SK-N-SH (cell line): ENCODE data around the gene LMX1A.

Experiments used
- EP300 ChIP-seq, 2 experiments: IDR thresholded peaks; 2 replicates each; pipeline versions ENCODE4 v1.4.0 to v1.6.1; 2012; ENCODE audit warnings: borderline replicate concordance in 1 of 2, low read depth in 1 of 2, low read length in 1 of 2
- EZH2phosphoT487 ChIP-seq: fragments of 200-600 bp; sonication (generic); IDR thresholded peaks from 2 replicates; pipeline ENCODE4 v1.6.1; 2017; ENCODE audit warnings: low read depth, mixed run types, mild to moderate bottlenecking, antibody characterized with exemption, moderate library complexity, borderline replicate concordance
- FOXM1 ChIP-seq: IDR thresholded peaks from 2 replicates; pipeline ENCODE4 v1.4.0; 2012; ENCODE audit warnings: low read depth, mild to moderate bottlenecking
- GABPA ChIP-seq: IDR thresholded peaks from 2 replicates; pipeline ENCODE4 v1.4.0; 2012; ENCODE audit warnings: low read depth, mild to moderate bottlenecking
- JUND ChIP-seq: IDR thresholded peaks from 2 replicates; pipeline ENCODE4 v1.4.0; 2012
- POLR2AphosphoS5 ChIP-seq: IDR thresholded peaks from 2 replicates; pipeline ENCODE4 v1.6.1; 2012; ENCODE audit warnings: low read depth, low read length
- TAF1 ChIP-seq: IDR thresholded peaks from 2 replicates; pipeline ENCODE4 v1.6.1; 2012; ENCODE audit warnings: low read depth, mild to moderate bottlenecking, low read length, moderate library complexity, borderline replicate concordance
- TEAD4 ChIP-seq: IDR thresholded peaks from 2 replicates; pipeline ENCODE4 v1.4.0; 2012; ENCODE audit warnings: mild to moderate bottlenecking, borderline replicate concordance; ENCODE audit not compliant: insufficient read depth
- TF ChIP-seq, protein P1 (sequence below): fragments of 200-600 bp; sonication (generic); IDR thresholded peaks from 2 replicates; pipeline ENCODE4 v1.6.1; 2017; ENCODE audit warnings: antibody characterized with exemption, mild to moderate bottlenecking, moderate library complexity
- TF ChIP-seq, protein P2 (sequence below): IDR thresholded peaks from 2 replicates; pipeline ENCODE4 v1.4.0; 2012; ENCODE audit warnings: low read depth, borderline replicate concordance
- TF ChIP-seq, protein P3 (sequence below): fragments of 150-350 bp; IDR thresholded peaks from 2 replicates; pipeline ENCODE4 v1.6.1; 2017; ENCODE audit warnings: antibody characterized with exemption, low read length, low read depth, borderline replicate concordance
- TF ChIP-seq, protein P4 (sequence below): IDR thresholded peaks from 2 replicates; pipeline ENCODE4 v1.6.1; 2012; ENCODE audit warnings: mild to moderate bottlenecking, low read depth, low read length, moderate library complexity

DNA sequence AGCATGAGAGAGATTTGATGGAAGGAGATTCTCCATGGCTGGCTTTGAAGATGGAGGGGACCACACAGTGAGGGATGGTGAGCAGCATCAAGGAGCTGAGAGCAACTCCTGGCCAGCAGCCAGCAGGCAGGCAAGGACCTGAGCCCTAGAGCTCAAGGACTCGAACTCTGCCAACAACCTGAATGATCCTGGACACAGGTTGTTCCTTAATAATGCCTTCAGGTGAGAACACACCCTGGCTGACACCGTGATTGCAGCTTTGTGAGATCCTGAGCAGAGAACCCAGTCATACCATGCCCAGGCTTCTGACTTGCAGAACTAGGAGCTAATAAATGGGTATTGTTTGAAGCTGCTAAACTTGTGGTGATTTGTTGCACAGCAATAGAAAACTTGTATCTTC lies 183.1 kb downstream of the LMX1A start:
- TF ChIP-seq GABPA, result no peak
- TF ChIP-seq FOXM1, result no peak
- TF ChIP-seq, protein P1, sequence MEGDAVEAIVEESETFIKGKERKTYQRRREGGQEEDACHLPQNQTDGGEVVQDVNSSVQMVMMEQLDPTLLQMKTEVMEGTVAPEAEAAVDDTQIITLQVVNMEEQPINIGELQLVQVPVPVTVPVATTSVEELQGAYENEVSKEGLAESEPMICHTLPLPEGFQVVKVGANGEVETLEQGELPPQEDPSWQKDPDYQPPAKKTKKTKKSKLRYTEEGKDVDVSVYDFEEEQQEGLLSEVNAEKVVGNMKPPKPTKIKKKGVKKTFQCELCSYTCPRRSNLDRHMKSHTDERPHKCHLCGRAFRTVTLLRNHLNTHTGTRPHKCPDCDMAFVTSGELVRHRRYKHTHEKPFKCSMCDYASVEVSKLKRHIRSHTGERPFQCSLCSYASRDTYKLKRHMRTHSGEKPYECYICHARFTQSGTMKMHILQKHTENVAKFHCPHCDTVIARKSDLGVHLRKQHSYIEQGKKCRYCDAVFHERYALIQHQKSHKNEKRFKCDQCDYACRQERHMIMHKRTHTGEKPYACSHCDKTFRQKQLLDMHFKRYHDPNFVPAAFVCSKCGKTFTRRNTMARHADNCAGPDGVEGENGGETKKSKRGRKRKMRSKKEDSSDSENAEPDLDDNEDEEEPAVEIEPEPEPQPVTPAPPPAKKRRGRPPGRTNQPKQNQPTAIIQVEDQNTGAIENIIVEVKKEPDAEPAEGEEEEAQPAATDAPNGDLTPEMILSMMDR, result no peak
- TF ChIP-seq, protein P2, sequence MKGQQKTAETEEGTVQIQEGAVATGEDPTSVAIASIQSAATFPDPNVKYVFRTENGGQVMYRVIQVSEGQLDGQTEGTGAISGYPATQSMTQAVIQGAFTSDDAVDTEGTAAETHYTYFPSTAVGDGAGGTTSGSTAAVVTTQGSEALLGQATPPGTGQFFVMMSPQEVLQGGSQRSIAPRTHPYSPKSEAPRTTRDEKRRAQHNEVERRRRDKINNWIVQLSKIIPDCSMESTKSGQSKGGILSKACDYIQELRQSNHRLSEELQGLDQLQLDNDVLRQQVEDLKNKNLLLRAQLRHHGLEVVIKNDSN, result no peak
- TF ChIP-seq, protein P3, sequence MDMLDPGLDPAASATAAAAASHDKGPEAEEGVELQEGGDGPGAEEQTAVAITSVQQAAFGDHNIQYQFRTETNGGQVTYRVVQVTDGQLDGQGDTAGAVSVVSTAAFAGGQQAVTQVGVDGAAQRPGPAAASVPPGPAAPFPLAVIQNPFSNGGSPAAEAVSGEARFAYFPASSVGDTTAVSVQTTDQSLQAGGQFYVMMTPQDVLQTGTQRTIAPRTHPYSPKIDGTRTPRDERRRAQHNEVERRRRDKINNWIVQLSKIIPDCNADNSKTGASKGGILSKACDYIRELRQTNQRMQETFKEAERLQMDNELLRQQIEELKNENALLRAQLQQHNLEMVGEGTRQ, result no peak
- no peak for TF ChIP-seq JUND
- no peak for TF ChIP-seq EP300 (IDR thresholded peaks at IDR 0.05; ENCODE audit: borderline replicate concordance in 1 of 2, low read depth in 1 of 2, low read length in 1 of 2)
- TF ChIP-seq TAF1, result no peak
- TF ChIP-seq POLR2AphosphoS5, result no peak
- TF ChIP-seq TEAD4, result no peak
- no peak for TF ChIP-seq EZH2phosphoT487
- TF ChIP-seq, protein P4, sequence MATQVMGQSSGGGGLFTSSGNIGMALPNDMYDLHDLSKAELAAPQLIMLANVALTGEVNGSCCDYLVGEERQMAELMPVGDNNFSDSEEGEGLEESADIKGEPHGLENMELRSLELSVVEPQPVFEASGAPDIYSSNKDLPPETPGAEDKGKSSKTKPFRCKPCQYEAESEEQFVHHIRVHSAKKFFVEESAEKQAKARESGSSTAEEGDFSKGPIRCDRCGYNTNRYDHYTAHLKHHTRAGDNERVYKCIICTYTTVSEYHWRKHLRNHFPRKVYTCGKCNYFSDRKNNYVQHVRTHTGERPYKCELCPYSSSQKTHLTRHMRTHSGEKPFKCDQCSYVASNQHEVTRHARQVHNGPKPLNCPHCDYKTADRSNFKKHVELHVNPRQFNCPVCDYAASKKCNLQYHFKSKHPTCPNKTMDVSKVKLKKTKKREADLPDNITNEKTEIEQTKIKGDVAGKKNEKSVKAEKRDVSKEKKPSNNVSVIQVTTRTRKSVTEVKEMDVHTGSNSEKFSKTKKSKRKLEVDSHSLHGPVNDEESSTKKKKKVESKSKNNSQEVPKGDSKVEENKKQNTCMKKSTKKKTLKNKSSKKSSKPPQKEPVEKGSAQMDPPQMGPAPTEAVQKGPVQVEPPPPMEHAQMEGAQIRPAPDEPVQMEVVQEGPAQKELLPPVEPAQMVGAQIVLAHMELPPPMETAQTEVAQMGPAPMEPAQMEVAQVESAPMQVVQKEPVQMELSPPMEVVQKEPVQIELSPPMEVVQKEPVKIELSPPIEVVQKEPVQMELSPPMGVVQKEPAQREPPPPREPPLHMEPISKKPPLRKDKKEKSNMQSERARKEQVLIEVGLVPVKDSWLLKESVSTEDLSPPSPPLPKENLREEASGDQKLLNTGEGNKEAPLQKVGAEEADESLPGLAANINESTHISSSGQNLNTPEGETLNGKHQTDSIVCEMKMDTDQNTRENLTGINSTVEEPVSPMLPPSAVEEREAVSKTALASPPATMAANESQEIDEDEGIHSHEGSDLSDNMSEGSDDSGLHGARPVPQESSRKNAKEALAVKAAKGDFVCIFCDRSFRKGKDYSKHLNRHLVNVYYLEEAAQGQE, result no peak
